A549 (cell line): ENCODE measurements around the gene OPHN1. TPM values are rescaled to one million over a fixed set of nuclear protein-coding genes. Genes with fewer than 3 reads are reported as not detected.
A peak's percentile ranks its signal among the peaks of the same experiment; 100 is the strongest.

ENCODE experiments used
- ATAC-seq, 2 experiments: fragments of 200-7000 bp in 1 of 2; fragments of >200 bp in 1 of 2; cut with Nextera tagmentation in 1 of 2; cut with Tn5 transposase in 1 of 2; 3 replicates each; pipeline versions ENCODE4 v1.8.0 to v1.9.1; 2018 to 2020; ENCODE audit warnings: mild to moderate bottlenecking in 1 of 2, moderate library complexity in 1 of 2
- CTCF ChIA-PET: fragments of 300-600 bp; sonication (Branson Sonifier 250); formaldehyde crosslinking; extraction: SDS; loops from one replicate; lab custom pipeline; 2021; ENCODE audit warnings: antibody characterized with exemption, inconsistent platforms; lab: Yijun Ruan, JAX
- POLR2A ChIA-PET: fragments of 350-600 bp; formaldehyde crosslinking; extraction: SDS; loops from one replicate; lab custom pipeline; 2021; ENCODE audit warnings: antibody characterized with exemption, inconsistent platforms; lab: Yijun Ruan, JAX
- DNase-seq, 2 experiments: peaks; one replicate each; pipeline versions ENCODE4 v3.0.0 to v3.0.0-alpha.2; 2011 to 2016; ENCODE audit warnings: low read depth in 1 of 2, low spot score in 1 of 2
- FAIRE-seq: peaks from 2 replicates; lab custom pipeline; 2011; peaks lifted over from hg19 to GRCh38; lab: Jason Lieb, UNC
- H3K27ac ChIP-seq, 2 experiments: fragments of >200 bp; sonication (Bioruptor Twin); formaldehyde crosslinking; 3 replicates each; pipeline ENCODE4 v1.5.1; 2016 to 2017
- H3K4me1 ChIP-seq: fragments of >200 bp; sonication (Bioruptor Twin); formaldehyde crosslinking; 3 replicates; pipeline ENCODE4 v1.6.1; 2016
- H3K4me2 ChIP-seq: fragments of >200 bp; sonication (Bioruptor Twin); formaldehyde crosslinking; 3 replicates; pipeline ENCODE4 v1.6.1; 2016
- H3K4me3 ChIP-seq: fragments of >200 bp; sonication (Bioruptor Twin); formaldehyde crosslinking; 3 replicates; pipeline ENCODE4 v1.5.1; 2016
- H3K9me3 ChIP-seq: fragments of >200 bp; sonication (Bioruptor Twin); formaldehyde crosslinking; 3 replicates; pipeline ENCODE4 v1.6.1; 2016
- CBX8 ChIP-seq: fragments of 200-600 bp; sonication (generic); IDR thresholded peaks from 2 replicates; pipeline ENCODE4 v1.6.1; 2016
- CHD4 ChIP-seq: fragments of 200-600 bp; sonication (generic); IDR thresholded peaks from 2 replicates; pipeline ENCODE4 v1.6.1; 2016; ENCODE audit warnings: antibody characterized with exemption, mild to moderate bottlenecking, borderline replicate concordance
- CTCF ChIP-seq: fragments of >200 bp; sonication (Bioruptor Twin); formaldehyde crosslinking; IDR thresholded peaks from 3 replicates; pipeline ENCODE4 v1.5.1; 2016
- EHMT2 ChIP-seq: fragments of 200-600 bp; sonication (generic); IDR thresholded peaks from 2 replicates; pipeline ENCODE4 v1.6.1; 2016; ENCODE audit warnings: antibody characterized with exemption, low read depth, mild to moderate bottlenecking, moderate library complexity
- ESRRA ChIP-seq: fragments of 150-350 bp; IDR thresholded peaks from 2 replicates; pipeline ENCODE4 v1.6.1; 2014; ENCODE audit warnings: mild to moderate bottlenecking, low read length, borderline replicate concordance
- FOXS1 ChIP-seq: fragments of 250-450 bp; sonication (Bioruptor Pico); IDR thresholded peaks from 2 replicates; pipeline ENCODE4 v1.5.0; 2020; ENCODE audit warnings: mild to moderate bottlenecking, moderate library complexity
- GATA3 ChIP-seq: IDR thresholded peaks from 2 replicates; pipeline ENCODE4 v1.6.1; 2012; ENCODE audit warnings: borderline replicate concordance
- HDAC2 ChIP-seq: fragments of 200-600 bp; sonication (generic); IDR thresholded peaks from 2 replicates; pipeline ENCODE4 v1.6.1; 2016
- HOXA7 ChIP-seq: fragments of 250-450 bp; sonication (Bioruptor Pico); IDR thresholded peaks from 2 replicates; pipeline ENCODE4 v1.5.0; 2020; ENCODE audit warnings: mild to moderate bottlenecking, moderate library complexity
- HOXB5 ChIP-seq: fragments of 250-450 bp; sonication (Bioruptor Pico); IDR thresholded peaks from 2 replicates; pipeline ENCODE4 v1.5.0; 2020; ENCODE audit warnings: mild to moderate bottlenecking, moderate library complexity
- MAX ChIP-seq: IDR thresholded peaks from 2 replicates; pipeline ENCODE4 v1.6.1; 2012
- NR3C1 ChIP-seq: fragments of >200 bp; sonication (Bioruptor Twin); formaldehyde crosslinking; IDR thresholded peaks from 3 replicates; pipeline ENCODE4 v1.6.1; 2017
- PBX3 ChIP-seq: IDR thresholded peaks from 2 replicates; pipeline ENCODE4 v1.6.1; 2012
- PHF8 ChIP-seq: fragments of 200-600 bp; sonication (generic); IDR thresholded peaks from 2 replicates; pipeline ENCODE4 v1.6.1; 2016; ENCODE audit warnings: low read depth, mild to moderate bottlenecking, antibody characterized with exemption, moderate library complexity, borderline replicate concordance
- RAD21 ChIP-seq, 2 experiments: fragments of >200 bp in 1 of 2; sonication (Bioruptor Twin) in 1 of 2; formaldehyde crosslinking in 1 of 2; IDR thresholded peaks in 1 of 2; conservative IDR thresholded peaks in 1 of 2; 2 replicates in 1 of 2; 3 replicates in 1 of 2; pipeline ENCODE4 v1.6.1; 2012 to 2018; ENCODE audit warnings: inconsistent platforms in 1 of 2
- REST ChIP-seq: fragments of 200-600 bp; sonication (generic); IDR thresholded peaks from 2 replicates; pipeline ENCODE4 v1.6.1; 2016; ENCODE audit warnings: antibody characterized with exemption, mild to moderate bottlenecking, moderate library complexity
- RNF2 ChIP-seq: fragments of 200-600 bp; sonication (generic); IDR thresholded peaks from 2 replicates; pipeline ENCODE4 v1.6.1; 2016; ENCODE audit warnings: low read depth, mild to moderate bottlenecking, antibody characterized with exemption, moderate library complexity, borderline replicate concordance
- USF2 ChIP-seq: fragments of 450-650 bp; IDR thresholded peaks from 2 replicates; pipeline ENCODE4 v1.6.1; 2014; ENCODE audit warnings: antibody characterized with exemption
- ZC3H11A ChIP-seq: fragments of 450-650 bp; IDR thresholded peaks from 2 replicates; pipeline ENCODE4 v1.6.1; 2014; ENCODE audit warnings: antibody characterized with exemption, mild to moderate bottlenecking
- ZFP36 ChIP-seq: fragments of 450-650 bp; IDR thresholded peaks from 2 replicates; pipeline ENCODE4 v1.6.1; 2014; ENCODE audit warnings: borderline replicate concordance; ENCODE audit not compliant: partially characterized antibody
- ZNF302 ChIP-seq: fragments of 250-450 bp; sonication (Bioruptor Pico); IDR thresholded peaks from 2 replicates; pipeline ENCODE4 v1.9.0; 2021; ENCODE audit warnings: inconsistent platforms, mild to moderate bottlenecking, moderate library complexity
- WGBS: methylation state at CpG from one replicate; pipeline ENCODE4 v1.1.6; 2017; ENCODE audit errors: missing lambda C conversion rate; 5-methylcytosine and 5-hydroxymethylcytosine counted together
- polyA plus RNA-seq, 4 experiments: library from polyadenylated mRNA; depleted of rRNA in 3 of 4; stranded (reverse); fragments of >200 nt; fragmentation: RNase III in 1 of 4; extraction: RNeasy Plus Mini Kit Qiagen cat#74134 plus additional on column Dnase treatment in 1 of 4; gene quantifications; 2 replicates in 3 of 4; 3 replicates in 1 of 4; pipeline ENCODE4 v1.2.3, GENCODE V29; 2011 to 2017

OPHN1 gene
- polyA plus RNA-seq, 2 of the 4 experiments (the other 2 are of a cell fraction) = 2.0 to 5.7 TPM

GRCh38 chrX:68376373-68376772 is 56.9 kb downstream of the OPHN1 start (continued):
- TF ChIP-seq REST = no peak
- no peak for TF ChIP-seq USF2
- no peak for TF ChIP-seq EHMT2
- no peak for TF ChIP-seq HDAC2

GRCh38 chrX:68375803-68376202 is 57.5 kb downstream of the OPHN1 start:
- H3K4me2 ChIP-seq = no peak overlapping the region
- no peak for DNase-seq
- TF ChIP-seq HOXA7 (CRISPR knock-in tag) (no peak), ZNF302 (CRISPR knock-in tag) (no peak), RNF2 (no peak), RAD21 (conservative IDR thresholded peaks at IDR 0.05 in 1 of 2, IDR thresholded peaks at IDR 0.05 in 1 of 2) (no peak), HOXB5 (CRISPR knock-in tag) (no peak), GATA3 (no peak), ZFP36 (no peak), CHD4 (no peak), NR3C1 (no peak), REST (no peak), MAX (no peak), CTCF (no peak), ESRRA (no peak), PHF8 (no peak), ZC3H11A (no peak), CBX8 (no peak), PBX3 (no peak), EHMT2 (no peak), FOXS1 (CRISPR knock-in tag) (no peak)
- peak; percentile 23 for FAIRE-seq
- WGBS = 43% methylated on average over 2 of the region's 2 CpGs
- ChIA-PET CTCF (no interaction called here), POLR2A (no interaction called here)
- H3K27ac ChIP-seq = no peak overlapping the region
- H3K4me3 ChIP-seq = no peak overlapping the region
- no peak for ATAC-seq
- no peaks in the 10 kb centered on the region for H3K9me3 ChIP-seq
- H3K4me1 ChIP-seq = no peaks in the 10 kb centered on the region
